Left ventricle myocardium inferior (tissue), 1 donor: Measurements from ENCODE around the gene MYOM3. TPM values are rescaled to one million over a fixed set of nuclear protein-coding genes. Genes with fewer than 3 reads are reported as not detected.

ENCODE experiments used
- DNase-seq: peaks from one replicate; pipeline ENCODE4 v3.0.0-alpha.2; 2020
- H3K27ac ChIP-seq: fragments of 200-600 bp; replicated peaks from 2 replicates; pipeline ENCODE4 v1.8.0; 2021
- H3K27me3 ChIP-seq: fragments of 200-600 bp; 2 replicates; pipeline ENCODE4 v1.8.0; 2021; ENCODE audit warnings: low read depth
- H3K36me3 ChIP-seq: fragments of 200-600 bp; 2 replicates; pipeline ENCODE4 v1.8.0; 2021
- H3K4me1 ChIP-seq: fragments of 200-600 bp; 2 replicates; pipeline ENCODE4 v1.8.0; 2021
- H3K4me3 ChIP-seq: fragments of 200-600 bp; 2 replicates; pipeline ENCODE4 v1.8.0; 2021; ENCODE audit warnings: mild to moderate bottlenecking, moderate library complexity
- H3K9me3 ChIP-seq: fragments of 200-600 bp; replicated peaks from 2 replicates; pipeline ENCODE4 v1.8.0; 2021
- CTCF ChIP-seq: fragments of 200-600 bp; IDR thresholded peaks from 2 replicates; pipeline ENCODE4 v1.8.0; 2021; ENCODE audit warnings: antibody characterized with exemption, mild to moderate bottlenecking, borderline replicate concordance
- intact Hi-C: fragments of 100-400 bp; cut with micrococcal nuclease; formaldehyde crosslinking; loops from one replicate; pipeline ENCODE4 v1.11.0; 2022
- total RNA-seq: library from RNA; stranded (reverse); fragmentation: NEBNext Ultra II Directional; extraction: Animal tissue kit (Norgen Biotek cat#: 25700); gene quantifications from one replicate; pipeline ENCODE4 v1.2.1, GENCODE V29; 2021
- donor health status: DM: no; HTN: yes; CAD: no; lungs with severe emphysema.

The MYOM3 gene
- total RNA-seq, 1 donor from 2014 or later: 440 TPM

GRCh38 chr1:24101796-24102586, 9.9 kb downstream of the MYOM3 start:
- H3K27ac ChIP-seq: peak overlapping the region; percentile 96
- DNase-seq: no peak
- no peak overlapping the region for H3K4me3 ChIP-seq
- no peaks in the 10 kb centered on the region for H3K9me3 ChIP-seq
- peaks cover 24% of the 10 kb centered on the region for H3K36me3 ChIP-seq
- intact Hi-C loops: no loop called here
- no peaks in the 10 kb centered on the region for H3K27me3 ChIP-seq
- H3K4me1 ChIP-seq: peaks cover 95% of the 10 kb centered on the region
- no peak for TF ChIP-seq CTCF

- intact Hi-C loops: no loop called here
- H3K4me3 ChIP-seq: no peak overlapping the region
These were observed 10.8 kb downstream of the MYOM3 start for GRCh38 chr1:24100945-24101737.

GRCh38 chr1:24098943-24099638, 12.8 kb downstream of the MYOM3 start:
- Histone ChIP-seq H3K4me1 (peaks cover 94% of the 10 kb centered on the region), H3K9me3 (no peaks in the 10 kb centered on the region), H3K27me3 (no peaks in the 10 kb centered on the region), H3K27ac (peak overlapping the region; percentile 96), H3K4me3 (no peak overlapping the region), H3K36me3 (peaks cover 16% of the 10 kb centered on the region)
- no peak for DNase-seq
- TF ChIP-seq CTCF: no peak
- intact Hi-C loops: no loop called here

More at GRCh38 chr1:24100945-24101737, 10.8 kb downstream of the MYOM3 start:
- Histone ChIP-seq H3K4me1 (peaks cover 94% of the 10 kb centered on the region), H3K27me3 (no peaks in the 10 kb centered on the region), H3K9me3 (no peaks in the 10 kb centered on the region), H3K36me3 (peaks cover 16% of the 10 kb centered on the region), H3K27ac (peak overlapping the region; percentile 96)
- no peak for DNase-seq
- TF ChIP-seq CTCF: no peak

GRCh38 chr1:24098102-24098501, 13.8 kb downstream of the MYOM3 start:
- Histone ChIP-seq H3K27ac (peak overlapping the region; percentile 96), H3K9me3 (no peaks in the 10 kb centered on the region), H3K4me1 (peaks cover 87% of the 10 kb centered on the region), H3K4me3 (no peak overlapping the region), H3K27me3 (no peaks in the 10 kb centered on the region), H3K36me3 (peaks cover 20% of the 10 kb centered on the region)
- intact Hi-C loops: no loop called here
- no peak for DNase-seq
- TF ChIP-seq CTCF: no peak

GRCh38 chr1:24097663-24098062, 14.3 kb downstream of the MYOM3 start:
- Histone ChIP-seq H3K27ac (peak overlapping the region; percentile 96), H3K4me1 (peaks cover 87% of the 10 kb centered on the region)
- no peak for DNase-seq

More at GRCh38 chr1:24097663-24098062, 14.3 kb downstream of the MYOM3 start:
- no peaks in the 10 kb centered on the region for H3K27me3 ChIP-seq
- H3K4me3 ChIP-seq: no peak overlapping the region
- H3K9me3 ChIP-seq: no peaks in the 10 kb centered on the region
- H3K36me3 ChIP-seq: peaks cover 23% of the 10 kb centered on the region
- intact Hi-C loops: no loop called here
- TF ChIP-seq CTCF: no peak
